Measurements from ENCODE around the gene AOAH. TPM values are rescaled to one million over a fixed set of nuclear protein-coding genes. Genes with fewer than 3 reads are reported as not detected.
A peak's percentile ranks its signal among the peaks of the same experiment; 100 is the strongest.
"Not testable (repeated sequence)": the region's sequence is repeated elsewhere in the genome, so short reads cannot be mapped to it uniquely, and the experiment has no call there.

The AOAH gene
- total RNA-seq, 1 donor, result not detected

DNA sequence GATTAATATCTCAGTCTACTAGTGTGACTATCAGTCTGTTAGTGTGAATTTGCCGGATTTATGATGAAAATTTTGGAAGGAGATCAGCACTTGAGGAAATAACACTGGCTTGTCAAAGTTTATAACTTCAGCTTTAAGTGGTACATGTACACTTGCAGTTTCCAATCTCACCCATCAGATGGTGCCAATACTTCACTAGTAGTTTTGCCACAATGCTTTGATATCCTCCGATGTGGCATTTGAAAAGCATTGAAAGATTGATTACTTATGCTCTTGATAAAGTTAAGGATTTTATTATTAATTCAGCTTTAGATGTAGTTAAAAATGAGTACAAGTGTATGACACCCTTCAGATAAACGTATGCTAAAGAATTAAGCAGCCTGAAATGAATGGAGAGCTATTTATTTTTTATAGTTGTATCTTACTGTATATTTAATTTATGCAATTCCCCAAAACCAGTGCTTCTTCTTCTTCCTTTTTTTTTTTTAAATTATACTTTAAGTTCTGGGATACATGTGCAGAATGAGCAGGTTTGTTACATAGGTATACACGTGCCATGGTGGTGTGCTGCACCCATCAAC is 236.4 kb downstream of the AOAH start:
- TF ChIP-seq, protein P1, sequence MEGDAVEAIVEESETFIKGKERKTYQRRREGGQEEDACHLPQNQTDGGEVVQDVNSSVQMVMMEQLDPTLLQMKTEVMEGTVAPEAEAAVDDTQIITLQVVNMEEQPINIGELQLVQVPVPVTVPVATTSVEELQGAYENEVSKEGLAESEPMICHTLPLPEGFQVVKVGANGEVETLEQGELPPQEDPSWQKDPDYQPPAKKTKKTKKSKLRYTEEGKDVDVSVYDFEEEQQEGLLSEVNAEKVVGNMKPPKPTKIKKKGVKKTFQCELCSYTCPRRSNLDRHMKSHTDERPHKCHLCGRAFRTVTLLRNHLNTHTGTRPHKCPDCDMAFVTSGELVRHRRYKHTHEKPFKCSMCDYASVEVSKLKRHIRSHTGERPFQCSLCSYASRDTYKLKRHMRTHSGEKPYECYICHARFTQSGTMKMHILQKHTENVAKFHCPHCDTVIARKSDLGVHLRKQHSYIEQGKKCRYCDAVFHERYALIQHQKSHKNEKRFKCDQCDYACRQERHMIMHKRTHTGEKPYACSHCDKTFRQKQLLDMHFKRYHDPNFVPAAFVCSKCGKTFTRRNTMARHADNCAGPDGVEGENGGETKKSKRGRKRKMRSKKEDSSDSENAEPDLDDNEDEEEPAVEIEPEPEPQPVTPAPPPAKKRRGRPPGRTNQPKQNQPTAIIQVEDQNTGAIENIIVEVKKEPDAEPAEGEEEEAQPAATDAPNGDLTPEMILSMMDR (IDR thresholded peaks at IDR 0.05; ENCODE audit: insufficient read depth, low read depth, low read length), result peak; percentile 74
- peak; percentile 62 for DNase-seq (ENCODE audit: low read depth)
- no peak overlapping the region for H3K4me3 ChIP-seq (ENCODE audit: low read depth, low read length)

DNA sequence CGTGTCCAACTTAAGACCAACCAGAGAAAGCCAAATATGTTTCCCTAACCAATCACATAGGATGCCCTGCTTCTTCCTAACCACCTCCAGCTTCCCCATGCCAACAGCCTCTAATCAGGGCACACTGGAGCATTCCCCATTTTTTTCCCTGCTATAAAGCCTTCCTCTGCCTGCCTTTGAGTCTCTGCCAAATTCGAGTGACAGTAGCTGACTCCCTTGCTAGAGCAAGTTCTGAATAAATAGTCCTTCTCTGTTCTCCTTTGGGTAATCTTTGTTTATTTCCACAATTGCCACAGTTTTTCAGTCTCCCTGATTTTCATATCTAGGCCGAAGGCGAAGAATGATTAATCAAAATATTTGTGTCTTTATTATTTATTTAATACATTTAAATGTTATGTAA is 238.0 kb downstream of the AOAH start:
- TF ChIP-seq, protein P1 (IDR thresholded peaks at IDR 0.05; ENCODE audit: insufficient read depth, low read depth, low read length), result no peak
- no peak for DNase-seq (ENCODE audit: low read depth)
- no peak overlapping the region for H3K4me3 ChIP-seq (ENCODE audit: low read depth, low read length)

DNA sequence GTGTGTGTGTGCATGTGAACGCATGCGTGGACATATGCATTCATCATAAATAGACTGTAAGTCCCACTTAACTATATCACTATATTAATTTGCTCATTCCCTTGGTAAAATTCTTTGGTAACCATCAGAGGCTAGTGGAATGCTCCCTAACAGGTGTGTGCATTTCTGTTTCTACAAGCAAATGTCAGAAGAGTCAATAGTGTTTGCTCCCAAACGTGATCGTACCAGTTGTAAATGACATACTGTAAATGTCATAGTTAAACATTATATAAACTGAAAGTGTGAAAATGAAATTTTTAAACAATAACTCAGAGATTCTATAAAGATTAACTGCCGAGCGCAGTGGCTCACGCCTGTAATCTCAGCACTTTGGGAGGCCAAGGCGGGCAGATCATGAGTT is 240.0 kb downstream of the AOAH start:
- H3K4me3 ChIP-seq (ENCODE audit: low read depth, low read length), result no peak overlapping the region
- no peak for DNase-seq (ENCODE audit: low read depth)
- TF ChIP-seq, protein P1 (IDR thresholded peaks at IDR 0.05; ENCODE audit: insufficient read depth, low read depth, low read length), result no peak

DNA sequence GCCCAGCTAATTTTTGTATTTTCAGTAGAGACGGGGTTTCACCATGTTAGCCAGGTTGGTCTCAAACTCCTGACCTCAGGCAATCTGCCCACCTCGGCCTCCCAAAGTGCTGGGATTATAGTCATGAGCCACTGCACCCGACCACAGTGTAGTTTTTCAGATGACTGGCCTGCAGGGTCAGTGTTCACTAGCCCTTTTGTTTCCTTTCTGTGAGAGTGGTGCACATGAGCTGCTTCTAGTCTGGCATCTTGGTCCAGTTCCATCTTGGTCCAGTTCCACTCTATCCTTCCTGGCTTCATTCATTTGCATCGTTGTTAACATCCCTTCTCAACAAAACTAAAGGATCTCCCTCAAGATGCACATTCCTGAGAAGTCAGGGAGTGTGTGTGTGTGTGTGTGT is 240.4 kb downstream of the AOAH start:
- not testable (repeated sequence) for H3K4me3 ChIP-seq (ENCODE audit: low read depth, low read length); DNase-seq (ENCODE audit: low read depth)

DNA sequence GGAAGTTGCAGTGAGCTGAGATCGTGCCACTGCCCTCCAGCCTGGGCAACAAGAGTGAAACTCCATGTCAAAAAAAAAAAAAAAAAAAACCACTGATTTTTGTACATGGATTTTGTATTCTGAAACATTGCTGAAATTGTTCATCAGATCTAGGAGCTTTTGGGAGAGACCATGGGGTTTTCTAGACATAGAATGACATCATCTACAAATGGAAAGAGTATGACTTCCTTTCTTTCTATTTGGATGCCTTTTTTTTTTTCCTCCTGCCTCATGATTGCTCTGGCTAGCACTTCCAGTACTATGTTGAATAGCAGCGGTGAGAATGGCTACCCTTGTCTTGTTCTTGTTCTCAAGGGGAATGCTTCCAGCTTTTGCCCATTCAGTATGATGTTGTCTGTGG is 245.5 kb downstream of the AOAH start:
- no peak overlapping the region for H3K4me3 ChIP-seq (ENCODE audit: low read depth, low read length)
- DNase-seq (ENCODE audit: low read depth), result no peak
- TF ChIP-seq, protein P1 (IDR thresholded peaks at IDR 0.05; ENCODE audit: insufficient read depth, low read depth, low read length), result no peak

DNA sequence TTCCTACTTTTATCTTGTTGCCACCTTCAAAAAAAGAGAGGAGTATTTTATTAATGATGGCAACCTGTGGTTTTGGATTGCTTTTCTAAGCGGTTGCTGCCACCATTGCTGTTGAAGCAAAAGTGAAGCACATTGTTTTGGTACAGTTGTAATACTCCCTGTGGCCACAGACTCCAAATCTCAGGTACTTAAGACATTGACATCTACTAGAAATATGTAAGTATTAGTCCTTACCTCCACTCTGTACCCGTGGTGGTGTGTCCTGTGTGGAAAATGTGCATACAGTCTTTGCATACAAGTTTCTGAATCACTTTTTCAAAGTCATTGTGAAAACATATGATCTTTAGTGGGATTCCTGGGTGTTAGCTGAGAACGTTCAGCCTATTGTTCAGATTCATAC is 248.9 kb downstream of the AOAH start:
- DNase-seq (ENCODE audit: low read depth), result no peak
- TF ChIP-seq, protein P1 (IDR thresholded peaks at IDR 0.05; ENCODE audit: insufficient read depth, low read depth, low read length), result no peak
- no peak overlapping the region for H3K4me3 ChIP-seq (ENCODE audit: low read depth, low read length)

DNA sequence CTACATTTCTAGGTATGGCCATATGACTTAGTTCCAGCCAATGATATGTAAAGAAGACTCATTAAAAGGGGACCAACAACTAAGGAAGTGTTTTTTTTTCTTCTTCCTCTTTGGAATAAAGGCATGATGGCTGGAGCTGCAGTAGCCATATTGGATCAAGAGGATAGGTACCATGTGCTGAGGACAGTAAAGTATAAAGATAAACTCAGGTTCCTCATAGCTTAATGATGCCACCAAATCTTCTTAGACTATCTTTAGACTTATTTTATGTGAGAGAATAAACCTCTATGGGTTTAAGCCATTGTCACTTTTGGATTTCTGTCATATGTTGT is 249.3 kb downstream of the AOAH start:
- no peak for DNase-seq (ENCODE audit: low read depth)
- H3K4me3 ChIP-seq (ENCODE audit: low read depth, low read length), result no peak overlapping the region
- TF ChIP-seq, protein P1 (IDR thresholded peaks at IDR 0.05; ENCODE audit: insufficient read depth, low read depth, low read length), result no peak

Measured in fibroblast of villous mesenchyme (primary cell).